HepG2 (cell line): ENCODE results near the gene GDF15. TPM values are rescaled to one million over a fixed set of nuclear protein-coding genes. Genes with fewer than 3 reads are reported as not detected.
"Not testable (repeated sequence)": the region's sequence is repeated elsewhere in the genome, so short reads cannot be mapped to it uniquely, and the experiment has no call there.

Source experiments
- ATAC-seq: fragments of 200-7000 bp; cut with Tn5 transposase; 3 replicates; pipeline ENCODE4 v1.9.1; 2020; ENCODE audit warnings: mild to moderate bottlenecking, moderate library complexity
- BruUV-seq: library from RNA; stranded (reverse); fragments of 400-500 nt; replicated peaks from 2 replicates; lab custom pipeline; 2021; lab: Mats Ljungman, UMichigan
- CTCF ChIA-PET: fragments of 300-600 bp; formaldehyde crosslinking; extraction: SDS; loops from one replicate; lab custom pipeline; 2021; ENCODE audit warnings: low total read pairs, inconsistent platforms, low intra/inter-chr PET ratio; lab: Yijun Ruan, JAX
- POLR2A ChIA-PET: fragments of 350-600 bp; sonication (Branson Sonifier 250); formaldehyde crosslinking; loops from one replicate; lab custom pipeline; 2020; ENCODE audit warnings: antibody characterized with exemption, inconsistent platforms; lab: Yijun Ruan, JAX
- DNase-seq: peaks from one replicate; pipeline ENCODE4 v3.0.0-alpha.2; 2015; ENCODE audit warnings: low spot score
- FAIRE-seq: peaks from 3 replicates; lab custom pipeline; 2011; peaks lifted over from hg19 to GRCh38; lab: Jason Lieb, UNC
- H2AFZ ChIP-seq: one replicate; pipeline ENCODE4 v1.6.1; 2011; ENCODE audit warnings: low read length, inconsistent platforms
- H3K27ac ChIP-seq: fragments of 300-600 bp; 3 replicates; pipeline ENCODE4 v1.8.0; 2011; ENCODE audit warnings: mixed run types, mild to moderate bottlenecking, mixed read lengths, low read length, inconsistent platforms; ENCODE audit not compliant: insufficient read depth; ENCODE audit errors: extremely low read length
- H3K27me3 ChIP-seq, 2 experiments: fragments of 200-600 bp in 1 of 2; 2 replicates in 1 of 2; 3 replicates in 1 of 2; pipeline versions ENCODE4 v1.6.0 to v1.8.0; 2011; ENCODE audit warnings: low read length in 2 of 2, mild to moderate bottlenecking in 2 of 2, moderate library complexity in 2 of 2, inconsistent platforms in 1 of 2; ENCODE audit not compliant: insufficient read depth in 2 of 2, control insufficient read depth in 1 of 2
- H3K36me3 ChIP-seq, 2 experiments: fragments of 200-600 bp in 1 of 2; replicated peaks in 1 of 2; 2 replicates in 1 of 2; 3 replicates in 1 of 2; pipeline versions ENCODE4 v1.5.1 to v1.8.0; 2011; ENCODE audit warnings: low read length in 2 of 2, inconsistent platforms in 1 of 2; ENCODE audit not compliant: insufficient read depth in 2 of 2, control insufficient read depth in 1 of 2
- H3K4me1 ChIP-seq: 2 replicates; pipeline ENCODE4 v1.5.1; 2012; ENCODE audit warnings: low read length, inconsistent platforms; ENCODE audit not compliant: insufficient read depth
- H3K4me2 ChIP-seq: 2 replicates; pipeline ENCODE4 v1.6.0; 2011; ENCODE audit warnings: low read depth, low read length, inconsistent platforms
- H3K4me3 ChIP-seq, 3 experiments: fragments of 200-600 bp in 1 of 3; sonication (generic), shearing (Covaris generic) in 1 of 3; replicated peaks in 1 of 3; 2 replicates each; pipeline ENCODE4 v1.5.1; 2011 to 2016; ENCODE audit warnings: low read length in 3 of 3, inconsistent platforms in 2 of 3, low read depth in 2 of 3, mild to moderate bottlenecking in 2 of 3, control low read depth in 1 of 3, mixed read lengths in 1 of 3; ENCODE audit not compliant: insufficient read depth in 1 of 3
- H3K79me2 ChIP-seq: one replicate; pipeline ENCODE4 v1.6.1; 2011; ENCODE audit warnings: low read length, inconsistent platforms; ENCODE audit not compliant: insufficient read depth
- H3K9ac ChIP-seq: 2 replicates; pipeline ENCODE4 v1.6.0; 2011; ENCODE audit warnings: mild to moderate bottlenecking, low read depth, low read length, inconsistent platforms; ENCODE audit not compliant: insufficient read depth
- H3K9me3 ChIP-seq: 2 replicates; pipeline ENCODE4 v1.5.1; 2012; ENCODE audit warnings: mild to moderate bottlenecking, low read length
- H4K20me1 ChIP-seq: 2 replicates; pipeline ENCODE4 v1.6.0; 2011; ENCODE audit warnings: inconsistent platforms, mild to moderate bottlenecking, low read length, moderate library complexity; ENCODE audit not compliant: insufficient read depth
- AGO2 ChIP-seq: fragments of 200-400 bp; formaldehyde crosslinking; optimal IDR thresholded peaks from 2 replicates; pipeline ENCODE3; 2017; ENCODE audit warnings: mild to moderate bottlenecking, low read depth, low read length, moderate library complexity
- PHF21A ChIP-seq: sonication (generic); formaldehyde crosslinking; IDR thresholded peaks from 2 replicates; pipeline ENCODE4 v1.5.0; 2020; ENCODE audit warnings: mild to moderate bottlenecking, missing genetic modification reagents
- RARG ChIP-seq: sonication (generic); formaldehyde crosslinking; IDR thresholded peaks from 2 replicates; pipeline ENCODE4 v1.4.0; 2020; ENCODE audit warnings: low read depth, mild to moderate bottlenecking, missing genetic modification reagents
- RBM39 ChIP-seq: fragments of 200-400 bp; formaldehyde crosslinking; IDR thresholded peaks from one replicate; pipeline ENCODE4 v1.6.1; 2018; ENCODE audit warnings: antibody characterized with exemption, mild to moderate bottlenecking, low read depth, low read length; ENCODE audit not compliant: poor library complexity, severe bottlenecking
- RFX1 ChIP-seq: fragments of 450-650 bp; IDR thresholded peaks from 2 replicates; pipeline ENCODE4 v1.6.1; 2017
- RFX3 ChIP-seq: IDR thresholded peaks from 2 replicates; pipeline ENCODE4 v1.6.1; 2016; ENCODE audit warnings: missing biosample characterization, missing genetic modification reagents
- ZNF431 ChIP-seq: sonication (generic); formaldehyde crosslinking; IDR thresholded peaks from 2 replicates; pipeline ENCODE4 v1.9.0; 2022; ENCODE audit warnings: missing genetic modification reagents, low read depth, mild to moderate bottlenecking, borderline replicate concordance
- ZNF556 ChIP-seq: sonication (generic); formaldehyde crosslinking; IDR thresholded peaks from 2 replicates; pipeline ENCODE4 v1.4.0; 2020; ENCODE audit warnings: mild to moderate bottlenecking, missing genetic modification reagents, borderline replicate concordance
- ZNF580 ChIP-seq: IDR thresholded peaks from 2 replicates; pipeline ENCODE4 v1.6.1; 2016; ENCODE audit warnings: low read depth, borderline replicate concordance
- ZNF687 ChIP-seq: sonication (generic); formaldehyde crosslinking; IDR thresholded peaks from 2 replicates; pipeline ENCODE4 v1.5.1; 2020; ENCODE audit warnings: mild to moderate bottlenecking, missing genetic modification reagents, moderate library complexity
- ZNF761 ChIP-seq: sonication (generic); formaldehyde crosslinking; conservative IDR thresholded peaks from 2 replicates; pipeline ENCODE4 v1.4.0; 2020; ENCODE audit warnings: mild to moderate bottlenecking, missing genetic modification reagents
- WGBS: methylation state at CpG from one replicate; pipeline ENCODE4 v1.1.6; 2017; ENCODE audit warnings: low lambda C conversion rate; 5-methylcytosine and 5-hydroxymethylcytosine counted together
- in situ Hi-C: cut with HindIII; loops from 2 replicates; pipeline ENCODE4 v1.10.0; 2017; ENCODE audit warnings: low pct_unique_long_range_greater_than_20kb; ENCODE audit not compliant: extremely low pct_ligation_motif_present
- intact Hi-C: fragments of 100-400 bp; cut with micrococcal nuclease; formaldehyde crosslinking; loops from one replicate; pipeline ENCODE4 v1.10.0; 2022; ENCODE audit not compliant: unreplicated experiment
- polyA plus RNA-seq, 8 experiments: library from polyadenylated mRNA; depleted of rRNA in 3 of 8; stranded (reverse) in 7 of 8; unstranded in 1 of 8; fragments of >200 nt; fragmentation: Illumina TruSeq in 4 of 8; extraction: Trizol in 4 of 8; gene quantifications; 2 replicates each; pipeline versions ENCODE4 v1.2.1 to v1.2.3, GENCODE V29; 2011 to 2016; ENCODE audit warnings: low read depth in 4 of 8, missing spikeins in 1 of 8, mixed read lengths in 1 of 8; ENCODE audit not compliant: insufficient read depth in 1 of 8
- total RNA-seq, 5 experiments: library from RNA; depleted of rRNA; stranded (reverse); fragments of >200 nt; fragmentation: Illumina TruSeq; extraction: Trizol; gene quantifications; 2 replicates each; pipeline ENCODE4 v1.2.3, GENCODE V29; 2016; ENCODE audit warnings: low read depth in 1 of 5
- TF ChIP-seq, protein P1 (sequence below): sonication (generic); formaldehyde crosslinking; IDR thresholded peaks from 2 replicates; pipeline ENCODE4 v1.5.0; 2020; ENCODE audit warnings: mild to moderate bottlenecking, missing genetic modification reagents, borderline replicate concordance
- TF ChIP-seq, protein P2 (sequence below): sonication (generic); formaldehyde crosslinking; IDR thresholded peaks from 2 replicates; pipeline ENCODE4 v1.4.0; 2020; ENCODE audit warnings: mild to moderate bottlenecking, low read depth, missing genetic modification reagents

GDF15 gene
- total and polyA plus RNA-seq, 2 of the 13 experiments (the other 11 are each of a cell fraction or from before 2014, with no cell fraction given) = 146 to 422 TPM

GRCh38 chr19:18363787-18364186, 22.2 kb upstream of the GDF15 start (continued):
- TF ChIP-seq, protein P1, sequence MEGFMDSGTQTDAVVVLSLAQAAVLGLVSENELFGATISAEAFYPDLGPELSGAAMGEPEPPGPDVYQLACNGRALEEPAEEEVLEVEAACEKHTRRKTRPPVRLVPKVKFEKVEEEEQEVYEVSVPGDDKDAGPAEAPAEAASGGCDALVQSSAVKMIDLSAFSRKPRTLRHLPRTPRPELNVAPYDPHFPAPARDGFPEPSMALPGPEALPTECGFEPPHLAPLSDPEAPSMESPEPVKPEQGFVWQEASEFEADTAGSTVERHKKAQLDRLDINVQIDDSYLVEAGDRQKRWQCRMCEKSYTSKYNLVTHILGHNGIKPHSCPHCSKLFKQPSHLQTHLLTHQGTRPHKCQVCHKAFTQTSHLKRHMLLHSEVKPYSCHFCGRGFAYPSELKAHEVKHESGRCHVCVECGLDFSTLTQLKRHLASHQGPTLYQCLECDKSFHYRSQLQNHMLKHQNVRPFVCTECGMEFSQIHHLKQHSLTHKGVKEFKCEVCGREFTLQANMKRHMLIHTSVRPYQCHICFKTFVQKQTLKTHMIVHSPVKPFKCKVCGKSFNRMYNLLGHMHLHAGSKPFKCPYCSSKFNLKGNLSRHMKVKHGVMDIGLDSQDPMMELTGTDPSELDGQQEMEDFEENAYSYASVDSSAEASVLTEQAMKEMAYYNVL (CRISPR knock-in tag) = peak; percentile 62; the same call in 1 of the 2 replicates
- TF ChIP-seq RFX1 = no peak

GRCh38 chr19:18364277-18364825, 21.6 kb upstream of the GDF15 start:
- H3K79me2 ChIP-seq, H3K9me3 ChIP-seq, H3K4me3 ChIP-seq, H4K20me1 ChIP-seq, in situ Hi-C loops, intact Hi-C loops, DNase-seq, H2AFZ ChIP-seq, ATAC-seq, CTCF ChIA-PET, H3K27me3 ChIP-seq, FAIRE-seq: not testable (repeated sequence)
- 64% methylated on average over 9 of the region's 11 CpGs for WGBS
- peak overlapping the region; percentile 90 for H3K27ac ChIP-seq
- peaks cover 71% of the 10 kb centered on the region for H3K4me1 ChIP-seq
- POLR2A ChIA-PET = interaction anchor here (0.5 to 17.4 kb wide), 16 partner anchors 9 to 366 kb away, joined by 3 to 514 read pairs (median 4); partner anchors contain the start of genes GDF15, JUND, LSM4 and MPV17L2
- H3K4me2 ChIP-seq = peak overlapping the region; percentile 25; the same call in 1 of the 2 replicates
- H3K9ac ChIP-seq = peak overlapping the region; percentile 75
- BruUV-seq = TSS peak; percentile 100
- peaks cover 12 to 38% of the 10 kb centered on the region in 2 experiments for H3K36me3 ChIP-seq
- TF ChIP-seq, protein P2, sequence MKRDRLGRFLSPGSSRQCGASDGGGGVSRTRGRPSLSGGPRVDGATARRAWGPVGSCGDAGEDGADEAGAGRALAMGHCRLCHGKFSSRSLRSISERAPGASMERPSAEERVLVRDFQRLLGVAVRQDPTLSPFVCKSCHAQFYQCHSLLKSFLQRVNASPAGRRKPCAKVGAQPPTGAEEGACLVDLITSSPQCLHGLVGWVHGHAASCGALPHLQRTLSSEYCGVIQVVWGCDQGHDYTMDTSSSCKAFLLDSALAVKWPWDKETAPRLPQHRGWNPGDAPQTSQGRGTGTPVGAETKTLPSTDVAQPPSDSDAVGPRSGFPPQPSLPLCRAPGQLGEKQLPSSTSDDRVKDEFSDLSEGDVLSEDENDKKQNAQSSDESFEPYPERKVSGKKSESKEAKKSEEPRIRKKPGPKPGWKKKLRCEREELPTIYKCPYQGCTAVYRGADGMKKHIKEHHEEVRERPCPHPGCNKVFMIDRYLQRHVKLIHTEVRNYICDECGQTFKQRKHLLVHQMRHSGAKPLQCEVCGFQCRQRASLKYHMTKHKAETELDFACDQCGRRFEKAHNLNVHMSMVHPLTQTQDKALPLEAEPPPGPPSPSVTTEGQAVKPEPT (CRISPR knock-in tag) = 0 out of 2 replicates have a peak, but pooled peaks have one; percentile 31
- TF ChIP-seq RBM39 = peak; percentile 34
- 0 out of 2 replicates have a peak, but pooled peaks have one; percentile 32 for TF ChIP-seq RARG
- 0 out of 2 replicates have a peak, but pooled peaks have one; percentile 26 for TF ChIP-seq PHF21A
- TF ChIP-seq ZNF556 (CRISPR knock-in tag) = peak; percentile 15; the same call in 1 of the 2 replicates
- TF ChIP-seq RFX3 (CRISPR knock-in tag) = peak; percentile 58; the same call in 1 of the 2 replicates
- peak; percentile 50 for TF ChIP-seq AGO2
- TF ChIP-seq ZNF580 (CRISPR knock-in tag) = 0 out of 2 replicates have a peak, but pooled peaks have one; percentile 3
- peak; percentile 11; the same call in 1 of the 2 replicates for TF ChIP-seq ZNF761 (CRISPR knock-in tag)
- peak; percentile 1; the same call in 1 of the 2 replicates for TF ChIP-seq ZNF431
- peak; percentile 85; the same call in 1 of the 2 replicates for TF ChIP-seq ZNF687 (CRISPR knock-in tag)
